Gastroesophageal sphincter (tissue), 4 donors: ENCODE results near the gene EFEMP1. TPM values are rescaled to one million over a fixed set of nuclear protein-coding genes. Genes with fewer than 3 reads are reported as not detected.

Source experiments
- ATAC-seq: fragments of 150-250 bp; one replicate; pipeline ENCODE4 v1.9.1; 2016; ENCODE audit warnings: mild to moderate bottlenecking, moderate library complexity
- H3K27ac ChIP-seq, 4 donors: fragments of 200-600 bp; sonication (generic) in 3 of 4; 1 replicate in 3 of 4; 2 replicates in 1 of 4; pipeline ENCODE4 v1.5.1; 2016 to 2019
- H3K27me3 ChIP-seq: fragments of 200-600 bp; sonication (generic); one replicate; pipeline ENCODE4 v1.5.1; 2019
- H3K36me3 ChIP-seq, 2 donors: fragments of 200-600 bp; sonication (generic); one replicate each; pipeline ENCODE4 v1.5.1; 2019; ENCODE audit warnings: control low read depth in 1 of 2
- H3K4me1 ChIP-seq, 3 donors: fragments of 200-600 bp; sonication (generic); 1 replicate in 2 of 3; 2 replicates in 1 of 3; pipeline ENCODE4 v1.5.1; 2016 to 2019; ENCODE audit warnings: control low read depth in 2 of 3
- H3K4me3 ChIP-seq, 2 donors: fragments of 200-600 bp; sonication (generic); one replicate each; pipeline ENCODE4 v1.5.1; 2019; ENCODE audit warnings: mild to moderate bottlenecking in 1 of 2, moderate library complexity in 1 of 2
- H3K9me3 ChIP-seq, 3 donors: fragments of 200-600 bp; sonication (generic); one replicate each; pipeline ENCODE4 v1.5.1; 2017 to 2019; ENCODE audit warnings: control low read depth in 2 of 3
- CTCF ChIP-seq, 4 experiments: fragments of 200-600 bp in 2 of 4; fragments of 450-650 bp in 2 of 4; sonication (generic) in 1 of 4; IDR thresholded peaks; one replicate each; pipeline ENCODE4 v1.5.1; 2017 to 2019; ENCODE audit warnings: antibody characterized with exemption in 4 of 4, mild to moderate bottlenecking in 2 of 4, moderate library complexity in 2 of 4
- EP300 ChIP-seq: sonication (generic); formaldehyde crosslinking; IDR thresholded peaks from one replicate; pipeline ENCODE4 v1.6.1; 2017; ENCODE audit warnings: antibody characterized with exemption, mild to moderate bottlenecking
- POLR2A ChIP-seq, 2 donors: fragments of 450-650 bp; IDR thresholded peaks; one replicate each; pipeline ENCODE4 v1.6.1; 2017; ENCODE audit warnings: antibody characterized with exemption in 2 of 2, mild to moderate bottlenecking in 2 of 2, moderate library complexity in 1 of 2
- POLR2AphosphoS5 ChIP-seq: sonication (generic); formaldehyde crosslinking; IDR thresholded peaks from one replicate; pipeline ENCODE4 v1.6.1; 2017; ENCODE audit warnings: antibody characterized with exemption
- WGBS, 2 donors: methylation state at CpG; one replicate each; pipeline ENCODE4 v1.1.5; 2018; ENCODE audit warnings: low coverage in 1 of 2; 5-methylcytosine and 5-hydroxymethylcytosine counted together
- total RNA-seq, 4 donors: library from RNA; depleted of rRNA; stranded (reverse); fragments of >200 nt; gene quantifications; one replicate each; pipeline ENCODE4 v1.1.0, GENCODE V29; 2016

The EFEMP1 gene
- total RNA-seq, 4 donors from 2014 or later: 70.5 to 141 (median 91.9) TPM

GRCh38 chr2:55883357-55883756, 40.2 kb downstream of the EFEMP1 start:
- Histone ChIP-seq H3K4me1 (peaks cover 0 to 35% (median 7%) of the 10 kb centered on the region in 3 donors), H3K4me3 (no peak overlapping the region)

GRCh38 chr2:55882954-55883353, 40.6 kb downstream of the EFEMP1 start:
- ATAC-seq: no peak
- no peak for TF ChIP-seq POLR2AphosphoS5
- TF ChIP-seq CTCF (IDR thresholded peaks at IDR 0.05): no peak
- TF ChIP-seq POLR2A (IDR thresholded peaks at IDR 0.05): no peak
- TF ChIP-seq EP300: no peak
- Histone ChIP-seq H3K27me3 (no peaks in the 10 kb centered on the region), H3K9me3 (no peaks in the 10 kb centered on the region), H3K36me3 (peaks cover 0 to 4% of the 10 kb centered on the region in 2 donors), H3K27ac (no peak overlapping the region), H3K4me3 (no peak overlapping the region), H3K4me1 (peaks cover 0 to 35% (median 7%) of the 10 kb centered on the region in 3 donors)
- 89 to 95% methylated on average over 3 to 4 of the region's 4 CpGs for whole genome bisulfite sequencing, 2 donors

More at GRCh38 chr2:55883357-55883756, 40.2 kb downstream of the EFEMP1 start:
- H3K27me3 ChIP-seq: no peaks in the 10 kb centered on the region
- 34 to 80% methylated on average over 1 to 3 of the region's 3 CpGs for WGBS, 2 donors
- peak overlapping the region in 2 of 4 donors; percentile 6 to 20 for H3K27ac ChIP-seq
- no peak for TF ChIP-seq EP300
- TF ChIP-seq POLR2A (IDR thresholded peaks at IDR 0.05): no peak
- TF ChIP-seq CTCF (IDR thresholded peaks at IDR 0.05): no peak
- TF ChIP-seq POLR2AphosphoS5: no peak
- no peaks in the 10 kb centered on the region for H3K9me3 ChIP-seq
- no peak for ATAC-seq
- H3K36me3 ChIP-seq: peaks cover 0 to 4% of the 10 kb centered on the region in 2 donors

GRCh38 chr2:55880416-55881143, 43.0 kb downstream of the EFEMP1 start:
- Histone ChIP-seq H3K27ac (no peak overlapping the region), H3K4me1 (peaks cover 0 to 15% (median 3%) of the 10 kb centered on the region in 3 donors), H3K4me3 (no peak overlapping the region), H3K36me3 (peaks cover 0 to 4% of the 10 kb centered on the region in 2 donors), H3K27me3 (no peaks in the 10 kb centered on the region), H3K9me3 (no peaks in the 10 kb centered on the region)
- TF ChIP-seq CTCF (IDR thresholded peaks at IDR 0.05) (no peak), EP300 (no peak), POLR2AphosphoS5 (no peak), POLR2A (IDR thresholded peaks at IDR 0.05) (no peak)
- 84 to 90% methylated on average over 2 to 4 of the region's 6 CpGs for WGBS, 2 donors
- no peak for ATAC-seq

- peak; percentile 69 for ATAC-seq
- peaks cover 0 to 9% (median 0%) of the 10 kb centered on the region in 3 donors for H3K4me1 ChIP-seq
- H3K36me3 ChIP-seq: peaks cover 0 to 4% of the 10 kb centered on the region in 2 donors
- H3K4me3 ChIP-seq: no peak overlapping the region
- 83 to 89% methylated on average over 3 of the region's 3 CpGs for WGBS, 2 donors
- H3K27me3 ChIP-seq: no peaks in the 10 kb centered on the region
- TF ChIP-seq POLR2A (IDR thresholded peaks at IDR 0.05) (no peak), EP300 (no peak), CTCF (IDR thresholded peaks at IDR 0.05) (no peak), POLR2AphosphoS5 (no peak)
- no peaks in the 10 kb centered on the region for H3K9me3 ChIP-seq
- no peak overlapping the region for H3K27ac ChIP-seq
These were observed 43.6 kb downstream of the EFEMP1 start for GRCh38 chr2:55879976-55880375.

- H3K27me3 ChIP-seq: no peaks in the 10 kb centered on the region
- peak; percentile 8 for ATAC-seq
- no peak overlapping the region for H3K4me3 ChIP-seq
- 63 to 66% methylated on average over 2 of the region's 2 CpGs for WGBS, 2 donors
- peaks cover 0 to 4% of the 10 kb centered on the region in 2 donors for H3K36me3 ChIP-seq
- H3K4me1 ChIP-seq: no peaks in the 10 kb centered on the region
- TF ChIP-seq POLR2A (IDR thresholded peaks at IDR 0.05): no peak
- TF ChIP-seq EP300: no peak
- TF ChIP-seq CTCF (IDR thresholded peaks at IDR 0.05): no peak
- TF ChIP-seq POLR2AphosphoS5: no peak
- H3K27ac ChIP-seq: no peak overlapping the region
- H3K9me3 ChIP-seq: no peaks in the 10 kb centered on the region
These were observed 46.5 kb downstream of the EFEMP1 start for GRCh38 chr2:55877087-55877436.
